Measurements from ENCODE around the gene MAGI3.
"Not testable (repeated sequence)": the region's sequence is repeated elsewhere in the genome, so short reads cannot be mapped to it uniquely, and the experiment has no call there.

MAGI3 gene

DNA sequence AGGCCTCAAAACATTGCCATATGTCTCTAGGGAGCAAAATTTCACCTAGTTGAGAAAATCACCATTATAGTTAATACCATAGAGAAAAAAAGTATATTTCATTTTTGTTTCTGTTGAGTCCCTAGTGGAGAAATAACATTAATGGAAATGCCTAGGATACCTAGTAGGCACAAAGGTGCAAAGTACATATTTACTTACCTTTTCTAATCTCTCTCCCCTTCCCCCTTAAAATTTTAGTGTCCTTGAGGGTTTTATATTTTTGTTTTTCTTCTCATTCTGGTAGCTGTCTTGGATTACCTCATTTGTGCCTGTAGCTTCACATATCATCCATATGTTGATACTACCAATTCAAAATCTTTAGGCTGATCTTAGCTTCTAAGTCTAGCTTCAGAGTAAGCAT, 127.0 kb downstream of the MAGI3 start:
- DNase-seq (ENCODE audit: low read depth): no peak

- DNase-seq (ENCODE audit: low read depth): no peak
These were observed 127.7 kb downstream of the MAGI3 start for GRCh38 chr1:113517983-113518382.

- no peak for DNase-seq (ENCODE audit: low read depth)
These were observed 129.2 kb downstream of the MAGI3 start for GRCh38 chr1:113519556-113519955.

DNA sequence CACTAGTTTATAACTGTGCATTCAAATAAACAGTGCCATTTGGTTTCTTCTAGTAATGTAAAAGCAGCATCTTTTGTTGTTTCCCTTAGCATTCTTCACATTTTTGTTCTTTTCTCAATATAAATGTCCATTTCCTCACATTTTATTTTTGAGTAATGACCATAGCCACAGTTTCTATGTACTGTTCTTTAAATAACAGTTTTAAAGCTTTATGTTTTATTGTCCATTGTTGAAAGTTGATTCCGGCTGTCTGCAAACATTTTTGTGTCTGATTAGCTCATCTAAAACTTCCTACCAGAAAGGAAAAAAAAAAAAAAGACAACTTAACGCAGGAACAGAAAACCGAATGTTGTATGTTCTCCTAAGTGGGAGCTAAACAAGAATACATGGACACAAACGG, 139.7 kb downstream of the MAGI3 start:
- no peak for DNase-seq (ENCODE audit: low read depth)

DNA sequence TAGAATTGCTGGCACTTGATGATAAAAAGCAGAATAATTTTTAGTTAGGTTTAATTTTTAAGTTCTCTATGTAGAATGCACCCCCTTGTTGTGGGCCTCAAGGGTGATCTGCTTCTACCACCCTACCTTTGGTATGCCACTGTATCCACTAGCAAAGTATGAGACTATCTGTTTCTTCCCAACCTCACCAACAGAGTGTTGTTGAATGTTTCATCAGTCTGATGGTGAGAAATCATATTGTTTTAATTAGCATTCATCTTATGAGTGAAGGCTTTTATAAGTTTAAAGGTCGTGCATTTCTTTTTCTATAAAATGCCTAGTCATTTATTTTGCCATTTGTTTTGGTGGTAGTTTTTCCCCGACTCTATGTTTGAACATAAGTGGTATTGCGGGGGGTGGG, 141.0 kb downstream of the MAGI3 start:
- no peak for DNase-seq (ENCODE audit: low read depth)

DNA sequence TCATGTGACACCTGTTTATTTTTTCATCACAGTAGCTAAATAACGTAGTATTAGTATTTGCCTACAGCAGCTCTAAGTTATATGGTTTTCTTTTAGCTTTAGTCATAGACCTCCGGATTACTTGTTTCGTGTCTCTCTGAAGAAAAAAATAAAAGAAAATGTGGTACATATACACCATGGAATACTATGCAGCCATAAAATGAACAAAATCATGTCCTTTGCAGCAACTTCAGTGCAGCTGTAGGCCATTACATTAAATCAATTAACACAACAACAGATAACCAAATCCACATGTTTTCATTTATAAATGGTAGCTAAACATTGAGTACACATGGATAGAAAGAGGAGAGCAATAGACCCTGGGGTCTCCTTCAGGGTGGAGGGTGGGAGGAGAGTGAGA, 142.7 kb downstream of the MAGI3 start:
- DNase-seq (ENCODE audit: low read depth): no peak

DNA sequence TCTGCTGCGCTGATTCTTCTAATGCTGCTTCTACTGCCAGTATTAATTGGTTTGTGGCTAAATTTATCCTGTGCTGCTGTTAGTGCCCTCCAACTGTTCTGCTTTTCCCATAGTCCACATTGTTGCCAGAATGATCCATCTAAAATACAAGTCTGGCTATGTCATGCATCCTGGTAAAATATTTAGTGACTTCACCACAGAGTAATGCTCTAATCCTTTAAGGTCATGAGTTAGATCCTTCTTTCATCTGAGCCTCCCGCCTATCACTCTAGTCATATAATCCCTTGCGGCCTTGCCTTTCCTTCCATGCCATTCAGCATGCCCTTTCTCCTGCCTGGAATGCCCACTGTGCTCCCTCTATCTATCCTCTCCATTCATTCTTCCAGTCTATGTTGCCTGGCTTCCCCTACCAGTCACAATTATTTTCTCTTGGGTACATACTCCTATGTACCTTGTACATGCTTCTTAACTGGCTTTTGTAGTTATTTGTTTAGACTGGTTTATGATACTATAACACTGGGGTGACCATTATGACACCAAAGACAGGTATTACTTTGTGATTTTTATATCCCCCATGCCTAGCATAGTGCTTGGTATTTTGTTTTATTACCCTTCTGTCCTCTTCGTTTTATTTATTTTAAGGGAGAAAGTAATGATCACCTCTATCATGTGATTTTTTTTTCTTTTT, 144.0 kb downstream of the MAGI3 start:
- no peak for DNase-seq (ENCODE audit: low read depth)

DNA sequence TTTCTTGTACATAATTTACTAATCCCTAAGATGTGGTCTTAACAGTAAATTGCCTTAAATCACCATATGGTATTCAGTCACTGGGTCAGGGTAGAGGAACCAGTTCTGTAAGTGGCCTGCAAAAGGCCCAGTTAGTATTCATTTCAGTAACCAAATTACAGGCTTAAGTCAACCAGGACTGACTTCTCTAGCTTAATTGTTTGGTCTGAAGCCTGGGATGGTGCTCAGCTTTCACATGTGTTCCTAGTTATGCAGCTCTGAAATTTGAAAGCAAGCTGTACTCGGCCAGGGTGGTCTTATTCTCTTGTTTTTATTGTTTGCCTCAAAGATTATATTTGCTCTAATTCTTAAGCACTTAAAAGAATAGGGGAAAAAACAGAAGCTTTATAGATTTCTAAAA, 144.6 kb downstream of the MAGI3 start:
- DNase-seq (ENCODE audit: low read depth): no peak

DNA sequence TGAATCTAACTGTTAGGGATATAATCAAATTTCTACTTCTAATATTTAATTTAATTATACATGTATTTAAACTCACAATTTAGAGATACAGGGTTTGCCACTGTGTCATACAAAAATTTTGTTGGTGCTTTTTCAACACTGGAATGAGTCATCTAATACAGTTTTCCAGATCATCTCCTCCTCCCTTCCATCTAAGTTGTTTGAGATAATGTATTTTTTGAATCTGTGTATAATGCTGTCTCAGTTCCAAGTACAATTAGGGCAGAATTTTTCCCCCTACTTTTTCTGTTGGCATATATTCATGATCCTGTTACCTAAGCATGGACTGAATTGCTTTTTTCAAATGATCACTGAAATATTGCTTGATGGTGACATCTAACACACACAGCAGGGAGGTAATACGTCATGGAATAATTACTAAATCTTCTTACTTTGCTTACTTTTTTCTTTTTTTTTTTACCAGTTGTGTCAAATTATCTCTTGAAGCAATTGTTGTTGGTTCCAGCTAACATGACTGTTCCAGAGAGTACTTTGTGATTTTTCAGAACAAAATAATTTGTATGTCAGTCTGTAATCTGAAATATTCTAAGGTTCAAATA, 146.0 kb downstream of the MAGI3 start:
- no peak for DNase-seq (ENCODE audit: low read depth)

GRCh38 chr1:113538225-113538624, 147.9 kb downstream of the MAGI3 start:
- no peak for DNase-seq (ENCODE audit: low read depth)

- no peak for DNase-seq (ENCODE audit: low read depth)
These were observed 150.0 kb downstream of the MAGI3 start for GRCh38 chr1:113540335-113540734.

DNA sequence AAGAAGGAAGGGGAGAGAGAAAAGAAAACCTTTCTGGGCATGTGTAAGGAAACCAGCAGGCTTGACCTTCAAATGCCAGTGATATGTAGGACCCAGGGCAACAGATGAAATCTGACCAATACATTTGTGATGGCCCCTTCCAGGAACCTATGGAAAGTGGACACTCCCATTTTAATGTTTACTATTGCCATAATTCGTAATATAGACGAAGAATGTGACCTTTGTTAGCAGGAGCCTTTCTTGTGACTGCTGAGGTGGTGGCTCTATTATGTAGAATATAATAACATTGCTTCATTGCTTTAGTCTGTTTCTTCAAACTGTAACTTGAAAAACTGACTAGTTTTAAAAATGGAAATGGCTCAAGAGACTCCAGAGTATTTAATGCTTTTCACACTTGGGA, 150.8 kb downstream of the MAGI3 start:
- DNase-seq (ENCODE audit: low read depth): no peak

- DNase-seq (ENCODE audit: low read depth): no peak
These were observed 151.9 kb downstream of the MAGI3 start for GRCh38 chr1:113542221-113542701.

DNA sequence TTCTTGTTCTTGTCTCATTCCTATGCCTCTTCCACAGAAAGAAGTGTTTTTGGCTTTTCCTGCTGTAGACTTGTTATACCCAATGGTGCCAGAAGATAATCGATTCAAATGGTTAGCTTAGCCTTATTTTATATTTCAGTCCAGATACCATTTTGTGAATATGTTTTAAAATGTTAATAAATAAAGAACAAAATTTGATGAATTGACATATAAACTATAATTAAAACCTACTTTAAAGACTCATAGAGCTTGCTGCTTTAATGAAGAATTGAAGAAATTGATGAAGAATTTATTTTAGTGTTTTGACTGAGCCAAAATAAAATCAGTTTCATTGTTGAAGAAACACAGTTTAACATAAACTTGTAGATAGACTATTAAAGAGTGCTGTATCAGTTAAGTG, 152.8 kb downstream of the MAGI3 start:
- DNase-seq (ENCODE audit: low read depth): no peak

DNA sequence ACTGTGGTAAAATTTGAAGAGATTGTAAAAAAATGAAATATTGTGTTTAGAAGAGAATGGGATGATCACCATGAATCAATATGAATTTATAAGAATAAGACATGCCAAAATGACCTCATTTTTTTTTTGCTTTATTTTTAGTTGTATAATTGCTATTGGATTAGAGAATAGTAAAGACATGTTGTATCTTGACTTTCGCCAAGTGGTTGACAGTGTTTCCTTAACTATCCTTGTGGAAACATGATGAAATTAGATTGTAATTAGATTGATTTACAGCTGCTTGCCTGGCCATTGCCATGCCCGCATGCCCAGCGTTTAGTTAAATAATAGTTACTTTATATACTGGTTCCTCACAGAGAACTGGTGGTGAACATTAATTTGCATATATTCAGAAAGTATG, 154.9 kb downstream of the MAGI3 start:
- DNase-seq (ENCODE audit: low read depth): no peak

GRCh38 chr1:113545626-113546025, 155.3 kb downstream of the MAGI3 start:
- DNase-seq (ENCODE audit: low read depth): no peak

DNA sequence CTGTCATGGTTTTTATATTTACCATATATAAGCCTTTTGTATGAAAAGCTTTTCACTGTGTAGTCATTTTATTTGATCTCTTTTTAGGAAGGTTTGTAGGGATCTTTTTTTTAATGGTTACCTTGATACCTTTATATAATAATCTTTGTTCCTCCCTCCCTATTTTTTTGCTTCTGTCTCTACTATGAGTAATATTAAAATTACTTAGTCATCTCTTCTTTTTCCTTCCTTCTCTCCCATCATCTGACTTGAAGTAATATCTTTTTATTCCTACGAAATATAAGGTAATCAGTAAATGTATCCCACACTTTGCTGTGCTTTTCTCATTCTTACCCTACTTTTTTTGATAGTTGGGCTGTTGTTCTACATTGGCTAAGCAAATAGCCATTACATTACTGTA, 161.4 kb downstream of the MAGI3 start:
- DNase-seq (ENCODE audit: low read depth): no peak

DNA sequence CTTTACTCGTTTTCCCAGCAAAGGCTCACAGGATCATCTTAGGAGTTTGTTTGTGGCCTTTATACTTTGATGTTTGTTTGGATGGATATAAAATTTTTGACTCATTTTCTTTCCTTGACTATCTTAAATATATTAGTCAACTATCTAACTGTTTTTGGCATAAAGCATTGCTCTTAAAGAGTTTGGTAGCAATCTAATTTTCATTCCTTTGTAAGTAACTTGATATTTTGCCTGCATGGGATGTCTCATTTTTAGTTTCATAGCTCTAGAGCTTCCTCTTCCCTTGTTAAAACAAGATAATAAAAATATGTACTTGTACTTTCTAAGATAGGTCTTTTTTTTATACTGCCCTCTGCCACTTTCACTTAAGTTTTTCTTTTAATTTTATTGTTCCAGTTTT, 161.9 kb downstream of the MAGI3 start:
- no peak for DNase-seq (ENCODE audit: low read depth)

DNA sequence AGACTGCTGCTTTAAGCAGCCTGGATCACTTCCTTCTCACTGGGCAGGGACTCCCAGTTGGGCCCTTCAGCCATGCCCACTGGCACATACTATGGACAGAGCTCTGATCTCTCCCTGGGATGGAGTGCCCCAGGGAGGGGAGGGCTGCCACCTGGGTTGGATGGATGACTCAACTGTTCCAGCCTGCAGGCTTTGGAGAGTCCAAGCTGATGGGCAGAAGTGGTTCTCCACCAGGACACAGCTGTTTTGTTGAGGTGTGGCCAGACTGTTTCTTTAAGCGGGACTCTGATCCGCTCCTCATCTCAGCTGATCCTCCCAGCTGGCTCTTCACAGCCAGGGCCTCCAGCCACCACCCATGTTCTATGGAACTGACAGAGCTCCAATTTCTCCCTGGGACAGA, 166.9 kb downstream of the MAGI3 start:
- DNase-seq (ENCODE audit: low read depth): no peak

DNA sequence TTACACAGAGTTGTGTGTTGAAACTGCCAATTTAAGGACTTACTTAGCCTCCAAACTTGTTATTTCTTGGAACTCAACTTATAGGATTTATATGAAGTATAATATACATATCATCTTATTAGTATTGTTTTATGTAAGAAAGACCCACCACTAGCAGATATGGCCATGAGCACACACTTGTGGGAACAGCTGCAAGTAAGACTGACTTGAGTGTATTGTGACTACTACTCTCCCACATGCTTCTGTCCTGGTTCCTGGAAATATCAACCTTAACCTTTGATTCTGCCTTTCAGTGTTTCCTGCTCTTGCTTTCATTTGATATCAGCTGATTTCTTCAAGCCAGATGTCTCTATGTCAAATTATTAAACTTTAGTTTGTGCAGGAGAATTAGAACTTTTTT, 175.3 kb downstream of the MAGI3 start:
- DNase-seq (ENCODE audit: low read depth): no peak

GRCh38 chr1:113567427-113567826, 177.1 kb downstream of the MAGI3 start:
- DNase-seq (ENCODE audit: low read depth): no peak

DNA sequence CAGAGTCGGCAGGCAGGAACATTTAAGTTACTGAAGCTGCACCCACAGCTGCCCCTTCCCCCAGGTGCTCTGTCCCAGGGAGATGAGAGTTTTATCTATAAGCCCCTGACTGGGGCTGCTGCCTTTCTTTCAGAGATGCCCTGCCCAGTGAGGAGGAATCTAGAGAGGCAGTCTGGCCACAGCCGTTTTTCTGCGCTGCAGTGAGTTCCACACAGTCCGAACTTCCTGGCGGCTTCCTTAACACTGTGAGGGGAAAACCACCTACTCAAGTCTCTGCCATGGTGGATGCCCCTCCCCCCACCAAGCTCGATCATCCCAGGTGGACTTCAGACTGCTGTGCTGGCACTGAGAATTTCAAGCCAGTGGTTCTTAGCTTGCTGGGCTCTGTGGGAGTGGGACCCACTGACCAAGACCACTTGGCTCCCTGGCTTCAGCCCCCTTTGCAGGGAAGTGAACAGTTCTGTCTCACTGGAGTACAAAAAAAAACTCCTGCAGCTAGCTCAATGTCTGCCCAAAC, 185.5 kb downstream of the MAGI3 start:
- not testable (repeated sequence) for DNase-seq (ENCODE audit: low read depth)

- no peak for DNase-seq (ENCODE audit: low read depth)
These were observed 186.0 kb downstream of the MAGI3 start for GRCh38 chr1:113576271-113576670.
